H1 (cell line): ENCODE data around the gene PPP1R12C. TPM values are rescaled to one million over a fixed set of nuclear protein-coding genes. Genes with fewer than 3 reads are reported as not detected.

ENCODE experiments used
- BCL11A ChIP-seq, 2 experiments: IDR thresholded peaks; one replicate each; pipeline ENCODE4 v1.6.1; 2011; ENCODE audit warnings: low read depth in 2 of 2, low read length in 2 of 2, mild to moderate bottlenecking in 2 of 2
- CBX8 ChIP-seq: fragments of 300-800, 300-1000 bp; sonication (generic); IDR thresholded peaks from 2 replicates; pipeline ENCODE4 v1.7.1; 2016; ENCODE audit warnings: low read depth, low read length, borderline replicate concordance
- EGR1 ChIP-seq: IDR thresholded peaks from 2 replicates; pipeline ENCODE4 v1.6.1; 2011; ENCODE audit warnings: low read depth, low read length, borderline replicate concordance
- SP1 ChIP-seq: IDR thresholded peaks from 2 replicates; pipeline ENCODE4 v1.6.1; 2011; ENCODE audit warnings: low read depth, low read length
- polyA plus RNA-seq, 7 experiments: library from polyadenylated mRNA; depleted of rRNA in 3 of 7; stranded (reverse) in 5 of 7; unstranded in 2 of 7; fragments of >200 nt in 5 of 7; fragments of 200-250 nt in 2 of 7; gene quantifications; 1 replicate in 5 of 7; 2 replicates in 1 of 7; 4 replicates in 1 of 7; pipeline versions ENCODE4 v1.2.1 to v1.2.3, GENCODE V29; 2011 to 2013; ENCODE audit warnings: missing spikeins in 2 of 7, mixed read lengths in 2 of 7
- total RNA-seq: library from RNA; stranded (reverse); fragmentation: NEBNext Ultra II Directional; extraction: Animal tissue kit (Norgen Biotek cat#: 25700); gene quantifications from 2 replicates; pipeline ENCODE4 v1.2.1, GENCODE V29; 2021
- TF ChIP-seq, protein P1 (sequence below): IDR thresholded peaks from 2 replicates; pipeline ENCODE4 v1.6.1; 2011; ENCODE audit warnings: low read depth, mild to moderate bottlenecking, low read length; ENCODE audit not compliant: insufficient read depth
- TF ChIP-seq, protein P2 (sequence below): IDR thresholded peaks from 2 replicates; pipeline ENCODE4 v1.6.1; 2011; ENCODE audit warnings: low read length, improper control_type of control experiment
- TF ChIP-seq, protein P3 (sequence below): fragments of 300-600 bp; sonication (generic); IDR thresholded peaks from 2 replicates; pipeline ENCODE4 v1.7.1; 2012; ENCODE audit warnings: low read length, moderate library complexity, mild to moderate bottlenecking, inconsistent platforms; ENCODE audit not compliant: insufficient replicate concordance

The PPP1R12C gene
- total and polyA plus RNA-seq, 2 of the 8 experiments (the other 6 are each of a cell fraction or from before 2014, with no cell fraction given) = 31.7 to 71.5 TPM

DNA sequence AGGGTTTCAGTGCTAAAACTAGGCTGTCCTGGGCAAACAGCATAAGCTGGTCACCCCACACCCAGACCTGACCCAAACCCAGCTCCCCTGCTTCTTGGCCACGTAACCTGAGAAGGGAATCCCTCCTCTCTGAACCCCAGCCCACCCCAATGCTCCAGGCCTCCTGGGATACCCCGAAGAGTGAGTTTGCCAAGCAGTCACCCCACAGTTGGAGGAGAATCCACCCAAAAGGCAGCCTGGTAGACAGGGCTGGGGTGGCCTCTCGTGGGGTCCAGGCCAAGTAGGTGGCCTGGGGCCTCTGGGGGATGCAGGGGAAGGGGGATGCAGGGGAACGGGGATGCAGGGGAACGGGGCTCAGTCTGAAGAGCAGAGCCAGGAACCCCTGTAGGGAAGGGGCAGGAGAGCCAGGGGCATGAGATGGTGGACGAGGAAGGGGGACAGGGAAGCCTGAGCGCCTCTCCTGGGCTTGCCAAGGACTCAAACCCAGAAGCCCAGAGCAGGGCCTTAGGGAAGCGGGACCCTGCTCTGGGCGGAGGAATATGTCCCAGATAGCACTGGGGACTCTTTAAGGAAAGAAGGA, 2.8 kb downstream of the PPP1R12C start (continued):
- TF ChIP-seq, protein P1, sequence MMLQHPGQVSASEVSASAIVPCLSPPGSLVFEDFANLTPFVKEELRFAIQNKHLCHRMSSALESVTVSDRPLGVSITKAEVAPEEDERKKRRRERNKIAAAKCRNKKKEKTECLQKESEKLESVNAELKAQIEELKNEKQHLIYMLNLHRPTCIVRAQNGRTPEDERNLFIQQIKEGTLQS = no peak
- TF ChIP-seq, protein P2, sequence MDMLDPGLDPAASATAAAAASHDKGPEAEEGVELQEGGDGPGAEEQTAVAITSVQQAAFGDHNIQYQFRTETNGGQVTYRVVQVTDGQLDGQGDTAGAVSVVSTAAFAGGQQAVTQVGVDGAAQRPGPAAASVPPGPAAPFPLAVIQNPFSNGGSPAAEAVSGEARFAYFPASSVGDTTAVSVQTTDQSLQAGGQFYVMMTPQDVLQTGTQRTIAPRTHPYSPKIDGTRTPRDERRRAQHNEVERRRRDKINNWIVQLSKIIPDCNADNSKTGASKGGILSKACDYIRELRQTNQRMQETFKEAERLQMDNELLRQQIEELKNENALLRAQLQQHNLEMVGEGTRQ = no peak
- TF ChIP-seq EGR1 (no peak), BCL11A (IDR thresholded peaks at IDR 0.05; ENCODE audit: low read depth in 2 of 2, low read length in 2 of 2) (no peak), CBX8 (no peak), SP1 (no peak)
- TF ChIP-seq, protein P3, sequence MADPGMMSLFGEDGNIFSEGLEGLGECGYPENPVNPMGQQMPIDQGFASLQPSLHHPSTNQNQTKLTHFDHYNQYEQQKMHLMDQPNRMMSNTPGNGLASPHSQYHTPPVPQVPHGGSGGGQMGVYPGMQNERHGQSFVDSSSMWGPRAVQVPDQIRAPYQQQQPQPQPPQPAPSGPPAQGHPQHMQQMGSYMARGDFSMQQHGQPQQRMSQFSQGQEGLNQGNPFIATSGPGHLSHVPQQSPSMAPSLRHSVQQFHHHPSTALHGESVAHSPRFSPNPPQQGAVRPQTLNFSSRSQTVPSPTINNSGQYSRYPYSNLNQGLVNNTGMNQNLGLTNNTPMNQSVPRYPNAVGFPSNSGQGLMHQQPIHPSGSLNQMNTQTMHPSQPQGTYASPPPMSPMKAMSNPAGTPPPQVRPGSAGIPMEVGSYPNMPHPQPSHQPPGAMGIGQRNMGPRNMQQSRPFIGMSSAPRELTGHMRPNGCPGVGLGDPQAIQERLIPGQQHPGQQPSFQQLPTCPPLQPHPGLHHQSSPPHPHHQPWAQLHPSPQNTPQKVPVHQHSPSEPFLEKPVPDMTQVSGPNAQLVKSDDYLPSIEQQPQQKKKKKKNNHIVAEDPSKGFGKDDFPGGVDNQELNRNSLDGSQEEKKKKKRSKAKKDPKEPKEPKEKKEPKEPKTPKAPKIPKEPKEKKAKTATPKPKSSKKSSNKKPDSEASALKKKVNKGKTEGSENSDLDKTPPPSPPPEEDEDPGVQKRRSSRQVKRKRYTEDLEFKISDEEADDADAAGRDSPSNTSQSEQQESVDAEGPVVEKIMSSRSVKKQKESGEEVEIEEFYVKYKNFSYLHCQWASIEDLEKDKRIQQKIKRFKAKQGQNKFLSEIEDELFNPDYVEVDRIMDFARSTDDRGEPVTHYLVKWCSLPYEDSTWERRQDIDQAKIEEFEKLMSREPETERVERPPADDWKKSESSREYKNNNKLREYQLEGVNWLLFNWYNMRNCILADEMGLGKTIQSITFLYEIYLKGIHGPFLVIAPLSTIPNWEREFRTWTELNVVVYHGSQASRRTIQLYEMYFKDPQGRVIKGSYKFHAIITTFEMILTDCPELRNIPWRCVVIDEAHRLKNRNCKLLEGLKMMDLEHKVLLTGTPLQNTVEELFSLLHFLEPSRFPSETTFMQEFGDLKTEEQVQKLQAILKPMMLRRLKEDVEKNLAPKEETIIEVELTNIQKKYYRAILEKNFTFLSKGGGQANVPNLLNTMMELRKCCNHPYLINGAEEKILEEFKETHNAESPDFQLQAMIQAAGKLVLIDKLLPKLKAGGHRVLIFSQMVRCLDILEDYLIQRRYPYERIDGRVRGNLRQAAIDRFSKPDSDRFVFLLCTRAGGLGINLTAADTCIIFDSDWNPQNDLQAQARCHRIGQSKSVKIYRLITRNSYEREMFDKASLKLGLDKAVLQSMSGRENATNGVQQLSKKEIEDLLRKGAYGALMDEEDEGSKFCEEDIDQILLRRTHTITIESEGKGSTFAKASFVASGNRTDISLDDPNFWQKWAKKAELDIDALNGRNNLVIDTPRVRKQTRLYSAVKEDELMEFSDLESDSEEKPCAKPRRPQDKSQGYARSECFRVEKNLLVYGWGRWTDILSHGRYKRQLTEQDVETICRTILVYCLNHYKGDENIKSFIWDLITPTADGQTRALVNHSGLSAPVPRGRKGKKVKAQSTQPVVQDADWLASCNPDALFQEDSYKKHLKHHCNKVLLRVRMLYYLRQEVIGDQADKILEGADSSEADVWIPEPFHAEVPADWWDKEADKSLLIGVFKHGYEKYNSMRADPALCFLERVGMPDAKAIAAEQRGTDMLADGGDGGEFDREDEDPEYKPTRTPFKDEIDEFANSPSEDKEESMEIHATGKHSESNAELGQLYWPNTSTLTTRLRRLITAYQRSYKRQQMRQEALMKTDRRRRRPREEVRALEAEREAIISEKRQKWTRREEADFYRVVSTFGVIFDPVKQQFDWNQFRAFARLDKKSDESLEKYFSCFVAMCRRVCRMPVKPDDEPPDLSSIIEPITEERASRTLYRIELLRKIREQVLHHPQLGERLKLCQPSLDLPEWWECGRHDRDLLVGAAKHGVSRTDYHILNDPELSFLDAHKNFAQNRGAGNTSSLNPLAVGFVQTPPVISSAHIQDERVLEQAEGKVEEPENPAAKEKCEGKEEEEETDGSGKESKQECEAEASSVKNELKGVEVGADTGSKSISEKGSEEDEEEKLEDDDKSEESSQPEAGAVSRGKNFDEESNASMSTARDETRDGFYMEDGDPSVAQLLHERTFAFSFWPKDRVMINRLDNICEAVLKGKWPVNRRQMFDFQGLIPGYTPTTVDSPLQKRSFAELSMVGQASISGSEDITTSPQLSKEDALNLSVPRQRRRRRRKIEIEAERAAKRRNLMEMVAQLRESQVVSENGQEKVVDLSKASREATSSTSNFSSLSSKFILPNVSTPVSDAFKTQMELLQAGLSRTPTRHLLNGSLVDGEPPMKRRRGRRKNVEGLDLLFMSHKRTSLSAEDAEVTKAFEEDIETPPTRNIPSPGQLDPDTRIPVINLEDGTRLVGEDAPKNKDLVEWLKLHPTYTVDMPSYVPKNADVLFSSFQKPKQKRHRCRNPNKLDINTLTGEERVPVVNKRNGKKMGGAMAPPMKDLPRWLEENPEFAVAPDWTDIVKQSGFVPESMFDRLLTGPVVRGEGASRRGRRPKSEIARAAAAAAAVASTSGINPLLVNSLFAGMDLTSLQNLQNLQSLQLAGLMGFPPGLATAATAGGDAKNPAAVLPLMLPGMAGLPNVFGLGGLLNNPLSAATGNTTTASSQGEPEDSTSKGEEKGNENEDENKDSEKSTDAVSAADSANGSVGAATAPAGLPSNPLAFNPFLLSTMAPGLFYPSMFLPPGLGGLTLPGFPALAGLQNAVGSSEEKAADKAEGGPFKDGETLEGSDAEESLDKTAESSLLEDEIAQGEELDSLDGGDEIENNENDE = no peak
